NOMO-1 treated with DMSO at 0.1 percent for 48 hours (cell line): ENCODE data around the gene CLTCL1.

Source experiments
- DNase-seq: peaks from one replicate; lab custom pipeline; 2025; ENCODE audit not compliant: unreplicated experiment; lab: John Stamatoyannopoulos, UW

CLTCL1 gene

GRCh38 chr22:19253143-19253542 is 38.4 kb downstream of the CLTCL1 start:
- DNase-seq: no peak

GRCh38 chr22:19244600-19245352 is 46.7 kb downstream of the CLTCL1 start:
- no peak for DNase-seq

GRCh38 chr22:19242699-19243098 is 48.8 kb downstream of the CLTCL1 start:
- DNase-seq: peak; percentile 68

GRCh38 chr22:19241593-19241906 is 50.0 kb downstream of the CLTCL1 start:
- DNase-seq: no peak

GRCh38 chr22:19240813-19241592 is 50.5 kb downstream of the CLTCL1 start:
- peak; percentile 74 for DNase-seq

GRCh38 chr22:19239464-19239863 is 52.1 kb downstream of the CLTCL1 start:
- no peak for DNase-seq

- DNase-seq: no peak
Measured at GRCh38 chr22:19238900-19239299, 52.6 kb downstream of the CLTCL1 start.

- DNase-seq: no peak
Measured at GRCh38 chr22:19235874-19236273, 55.6 kb downstream of the CLTCL1 start.

- DNase-seq: no peak
Measured at GRCh38 chr22:19234126-19234896, 57.2 kb downstream of the CLTCL1 start.

GRCh38 chr22:19233189-19233661 is 58.3 kb downstream of the CLTCL1 start:
- DNase-seq: no peak

GRCh38 chr22:19232623-19233022 is 58.9 kb downstream of the CLTCL1 start:
- DNase-seq: no peak

GRCh38 chr22:19231986-19232385 is 59.5 kb downstream of the CLTCL1 start:
- no peak for DNase-seq

- DNase-seq: no peak
Measured at GRCh38 chr22:19229600-19229999, 61.9 kb downstream of the CLTCL1 start.

- no peak for DNase-seq
Measured at GRCh38 chr22:19228179-19228578, 63.3 kb downstream of the CLTCL1 start.

GRCh38 chr22:19226428-19226827 is 65.1 kb downstream of the CLTCL1 start:
- DNase-seq: no peak

GRCh38 chr22:19225560-19225959 is 66.0 kb downstream of the CLTCL1 start:
- DNase-seq: no peak

GRCh38 chr22:19224985-19225384 is 66.5 kb downstream of the CLTCL1 start:
- DNase-seq: no peak

- DNase-seq: no peak
Measured at GRCh38 chr22:19224557-19224956, 67.0 kb downstream of the CLTCL1 start.

GRCh38 chr22:19223617-19224016 is 67.9 kb downstream of the CLTCL1 start:
- DNase-seq: no peak

GRCh38 chr22:19223110-19223509 is 68.4 kb downstream of the CLTCL1 start:
- no peak for DNase-seq

- DNase-seq: no peak
Measured at GRCh38 chr22:19222242-19223005, 69.1 kb downstream of the CLTCL1 start.
